H1 (cell line): ENCODE measurements around the gene ADGRG7.
"Not testable (repeated sequence)": the region's sequence is repeated elsewhere in the genome, so short reads cannot be mapped to it uniquely, and the experiment has no call there.

Experiments
- BACH1 ChIP-seq: IDR thresholded peaks from 2 replicates; pipeline ENCODE4 v1.6.1; 2012; ENCODE audit warnings: low read length, improper control_type of control experiment
- CEBPB ChIP-seq: IDR thresholded peaks from 2 replicates; pipeline ENCODE4 v1.6.1; 2012; ENCODE audit warnings: low read depth, low read length
- CREB1 ChIP-seq: IDR thresholded peaks from 2 replicates; pipeline ENCODE4 v1.6.1; 2012; ENCODE audit warnings: inconsistent platforms
- EZH2 ChIP-seq: fragments of 200-600 bp; sonication (generic); IDR thresholded peaks from 2 replicates; pipeline ENCODE4 v1.7.1; 2012; ENCODE audit warnings: low read depth, mild to moderate bottlenecking, moderate library complexity, low read length, inconsistent platforms; ENCODE audit not compliant: severe bottlenecking
- POLR2A ChIP-seq, 2 experiments: IDR thresholded peaks; 1 replicate in 1 of 2; 2 replicates in 1 of 2; pipeline ENCODE4 v1.6.1; 2011; ENCODE audit warnings: low read depth in 2 of 2, low read length in 2 of 2, mild to moderate bottlenecking in 2 of 2; ENCODE audit errors: control extremely low read depth in 1 of 2
- SRF ChIP-seq: IDR thresholded peaks from 2 replicates; pipeline ENCODE4 v1.6.1; 2011; ENCODE audit warnings: mild to moderate bottlenecking, low read depth, low read length, moderate library complexity
- TBP ChIP-seq: IDR thresholded peaks from 2 replicates; pipeline ENCODE4 v1.6.1; 2011; ENCODE audit warnings: low read depth, low read length, improper control_type of control experiment
- ZNF274 ChIP-seq: IDR thresholded peaks from 2 replicates; pipeline ENCODE4 v1.7.0; 2012; ENCODE audit warnings: low read length, borderline replicate concordance; ENCODE audit errors: extremely low read depth
- TF ChIP-seq, protein P1 (sequence below): IDR thresholded peaks from 2 replicates; pipeline ENCODE4 v1.6.1; 2011; ENCODE audit warnings: low read length, improper control_type of control experiment
- TF ChIP-seq, protein P2 (sequence below), 3 experiments: IDR thresholded peaks; 1 replicate in 2 of 3; 2 replicates in 1 of 3; pipeline versions ENCODE4 v1.5.1 to v1.6.1; 2011; ENCODE audit warnings: low read length in 3 of 3, mild to moderate bottlenecking in 3 of 3, inconsistent platforms in 2 of 3, low read depth in 1 of 3, moderate library complexity in 1 of 3; ENCODE audit not compliant: insufficient read depth in 1 of 3; ENCODE audit errors: control extremely low read depth in 1 of 3

DNA sequence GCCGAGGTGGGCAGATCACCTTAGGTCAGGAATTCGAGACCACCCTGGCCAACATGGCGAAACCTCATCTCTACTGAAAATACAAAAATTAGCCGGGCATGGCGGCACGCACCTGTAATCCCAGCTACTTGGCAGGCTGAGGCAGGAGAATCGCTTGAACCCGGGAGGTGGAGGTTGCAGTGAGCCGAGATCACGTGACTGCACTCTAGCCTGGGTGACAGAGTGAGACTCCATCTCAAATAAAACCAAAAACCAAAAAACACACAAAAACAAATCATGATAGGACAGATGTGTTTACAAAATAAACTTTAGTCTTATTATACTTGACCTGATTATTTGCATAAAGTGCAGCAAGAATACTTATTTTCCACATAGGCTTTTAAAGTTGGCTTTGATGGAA lies 27.2 kb upstream of the ADGRG7 start:
- TF ChIP-seq, protein P1, sequence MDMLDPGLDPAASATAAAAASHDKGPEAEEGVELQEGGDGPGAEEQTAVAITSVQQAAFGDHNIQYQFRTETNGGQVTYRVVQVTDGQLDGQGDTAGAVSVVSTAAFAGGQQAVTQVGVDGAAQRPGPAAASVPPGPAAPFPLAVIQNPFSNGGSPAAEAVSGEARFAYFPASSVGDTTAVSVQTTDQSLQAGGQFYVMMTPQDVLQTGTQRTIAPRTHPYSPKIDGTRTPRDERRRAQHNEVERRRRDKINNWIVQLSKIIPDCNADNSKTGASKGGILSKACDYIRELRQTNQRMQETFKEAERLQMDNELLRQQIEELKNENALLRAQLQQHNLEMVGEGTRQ, result not testable (repeated sequence)
- TF ChIP-seq POLR2A (IDR thresholded peaks at IDR 0.05; ENCODE audit: control extremely low read depth in 1 of 2, low read depth in 2 of 2, low read length in 2 of 2); EZH2; ZNF274; BACH1; CREB1; TBP; SRF; CEBPB: not testable (repeated sequence)
- TF ChIP-seq, protein P2, sequence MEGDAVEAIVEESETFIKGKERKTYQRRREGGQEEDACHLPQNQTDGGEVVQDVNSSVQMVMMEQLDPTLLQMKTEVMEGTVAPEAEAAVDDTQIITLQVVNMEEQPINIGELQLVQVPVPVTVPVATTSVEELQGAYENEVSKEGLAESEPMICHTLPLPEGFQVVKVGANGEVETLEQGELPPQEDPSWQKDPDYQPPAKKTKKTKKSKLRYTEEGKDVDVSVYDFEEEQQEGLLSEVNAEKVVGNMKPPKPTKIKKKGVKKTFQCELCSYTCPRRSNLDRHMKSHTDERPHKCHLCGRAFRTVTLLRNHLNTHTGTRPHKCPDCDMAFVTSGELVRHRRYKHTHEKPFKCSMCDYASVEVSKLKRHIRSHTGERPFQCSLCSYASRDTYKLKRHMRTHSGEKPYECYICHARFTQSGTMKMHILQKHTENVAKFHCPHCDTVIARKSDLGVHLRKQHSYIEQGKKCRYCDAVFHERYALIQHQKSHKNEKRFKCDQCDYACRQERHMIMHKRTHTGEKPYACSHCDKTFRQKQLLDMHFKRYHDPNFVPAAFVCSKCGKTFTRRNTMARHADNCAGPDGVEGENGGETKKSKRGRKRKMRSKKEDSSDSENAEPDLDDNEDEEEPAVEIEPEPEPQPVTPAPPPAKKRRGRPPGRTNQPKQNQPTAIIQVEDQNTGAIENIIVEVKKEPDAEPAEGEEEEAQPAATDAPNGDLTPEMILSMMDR (IDR thresholded peaks at IDR 0.05; ENCODE audit: control extremely low read depth in 1 of 3, insufficient read depth in 1 of 3, low read depth in 1 of 3, low read length in 3 of 3), result not testable (repeated sequence)
